GM12891 (cell line): ENCODE data around the gene SDR39U1.
A peak's percentile ranks its signal among the peaks of the same experiment; 100 is the strongest.

Source experiments
- POLR2A ChIP-seq: IDR thresholded peaks from 2 replicates; pipeline ENCODE4 v1.6.1; 2011; ENCODE audit warnings: low read depth, low read length, control low read depth
- POLR2AphosphoS5 ChIP-seq: IDR thresholded peaks from 2 replicates; pipeline ENCODE4 v1.6.1; 2011; ENCODE audit warnings: low read depth, low read length, control low read depth
- TAF1 ChIP-seq: IDR thresholded peaks from 2 replicates; pipeline ENCODE4 v1.6.1; 2011; ENCODE audit warnings: low read depth, low read length, control low read depth

DNA sequence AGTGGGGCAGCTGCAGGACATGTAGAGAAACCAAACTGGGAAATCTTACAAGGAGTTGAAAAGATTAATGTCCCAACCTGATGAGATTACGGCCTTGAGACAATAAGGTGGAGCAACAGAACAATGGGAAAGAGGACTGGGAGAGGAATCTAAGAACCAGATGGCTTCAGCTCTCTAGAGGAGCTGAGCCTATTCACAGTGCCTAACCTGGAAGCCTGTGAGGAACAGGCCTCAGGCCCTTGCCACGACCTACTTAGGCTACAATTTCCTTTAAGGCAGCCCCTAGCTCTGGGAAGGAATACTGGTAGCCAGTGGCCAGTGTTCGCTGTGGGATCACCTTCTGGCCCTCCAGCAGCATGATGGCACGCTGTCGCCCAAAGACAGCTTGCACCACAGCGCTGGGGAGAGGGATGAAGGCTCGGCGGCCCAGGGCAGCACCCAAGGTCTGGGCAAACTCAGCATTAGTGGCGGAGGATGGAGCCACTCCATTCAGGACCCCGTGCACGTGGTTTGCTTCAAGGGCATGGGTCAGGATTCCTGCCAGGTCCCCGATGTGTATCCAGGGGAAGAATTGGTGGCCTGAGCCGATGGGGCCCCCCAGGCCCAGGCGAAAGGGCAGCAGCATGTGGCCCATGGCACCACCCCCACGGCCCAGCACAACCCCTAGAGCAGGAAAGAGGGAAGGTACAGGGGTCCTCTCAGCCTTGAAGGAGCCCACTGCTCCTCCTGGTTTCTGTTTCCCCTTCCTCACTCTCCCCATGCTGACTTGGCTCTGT, 2.6 kb downstream of the SDR39U1 start:
- peak; percentile 60; the same call in 1 of the 2 replicates for TF ChIP-seq POLR2A
- TF ChIP-seq TAF1, result no peak
- TF ChIP-seq POLR2AphosphoS5, result peak; percentile 29; the same call in 1 of the 2 replicates
